A673 (cell line): ENCODE data around the gene SLC39A5. TPM values are rescaled to one million over a fixed set of nuclear protein-coding genes. Genes with fewer than 3 reads are reported as not detected.

Source experiments
- BruUV-seq: library from RNA; stranded (reverse); fragments of 400-500 nt; replicated peaks from 2 replicates; lab custom pipeline; 2021; lab: Mats Ljungman, UMichigan
- CTCF ChIA-PET: fragments of 300-600 bp; sonication (Branson Sonifier 250); formaldehyde crosslinking; loops from one replicate; lab custom pipeline; 2022; ENCODE audit warnings: antibody characterized with exemption; lab: Charles Lee
- POLR2A ChIA-PET: fragments of 300-600 bp; sonication (Branson Sonifier 250); formaldehyde crosslinking; loops from one replicate; lab custom pipeline; 2022; ENCODE audit warnings: antibody characterized with exemption; ENCODE audit not compliant: low non-redundant PET; lab: Charles Lee
- DNase-seq: peaks from one replicate; pipeline ENCODE4 v3.0.0-alpha.2; 2015; ENCODE audit warnings: low spot score
- H3K27ac ChIP-seq: fragments of 200-600 bp; sonication (generic); 2 replicates; pipeline ENCODE4 v1.5.1; 2016; ENCODE audit warnings: mixed run types, low read depth, mild to moderate bottlenecking, mixed read lengths, antibody characterized with exemption, low read length; ENCODE audit not compliant: poor library complexity, severe bottlenecking
- H3K27me3 ChIP-seq: fragments of 200-600 bp; sonication (generic); replicated peaks from 2 replicates; pipeline ENCODE4 v1.6.1; 2017; ENCODE audit warnings: mixed run types, low read depth, mild to moderate bottlenecking, mixed read lengths, antibody characterized with exemption, low read length; ENCODE audit not compliant: insufficient read depth, poor library complexity
- H3K36me3 ChIP-seq: fragments of 200-600 bp; sonication (generic); 2 replicates; pipeline ENCODE4 v1.6.1; 2016; ENCODE audit warnings: mixed run types, mild to moderate bottlenecking, mixed read lengths, antibody characterized with exemption, low read length; ENCODE audit not compliant: insufficient read depth, poor library complexity, severe bottlenecking
- H3K4me1 ChIP-seq: fragments of 200-600 bp; sonication (generic); 2 replicates; pipeline ENCODE4 v1.6.1; 2017; ENCODE audit warnings: mixed run types, mild to moderate bottlenecking, mixed read lengths, antibody characterized with exemption, low read length; ENCODE audit not compliant: insufficient read depth, poor library complexity, severe bottlenecking
- H3K4me3 ChIP-seq: fragments of 200-600 bp; sonication (generic); 2 replicates; pipeline ENCODE4 v1.5.1; 2016; ENCODE audit warnings: low read depth, mixed run types, mild to moderate bottlenecking, mixed read lengths, low read length; ENCODE audit not compliant: poor library complexity, severe bottlenecking
- H3K9me3 ChIP-seq: fragments of 200-600 bp; sonication (generic); 2 replicates; pipeline ENCODE4 v1.6.1; 2016; ENCODE audit warnings: mixed run types, low read depth, mild to moderate bottlenecking, mixed read lengths, antibody characterized with exemption, low read length; ENCODE audit not compliant: poor library complexity, severe bottlenecking
- EZH2 ChIP-seq: fragments of 200-600 bp; sonication (generic); IDR thresholded peaks from 2 replicates; pipeline ENCODE4 v1.6.1; 2017; ENCODE audit warnings: borderline replicate concordance, low read depth, mild to moderate bottlenecking, mixed read lengths, antibody characterized with exemption, low read length; ENCODE audit not compliant: poor library complexity, severe bottlenecking
- intact Hi-C: fragments of 100-400 bp; cut with micrococcal nuclease; formaldehyde crosslinking; loops from one replicate; pipeline ENCODE4 v1.10.0; 2022; ENCODE audit not compliant: unreplicated experiment
- total RNA-seq: library from RNA; stranded (reverse); gene quantifications from 2 replicates; pipeline ENCODE4 v1.2.3, GENCODE V29; 2021
- TF ChIP-seq, protein P1 (sequence below): fragments of 300-800, 200-600 bp; sonication (generic); conservative IDR thresholded peaks from 2 replicates; pipeline ENCODE4 v1.5.1; 2017; ENCODE audit warnings: low read depth, mild to moderate bottlenecking, antibody characterized with exemption, low read length, moderate library complexity, mixed read lengths

The SLC39A5 gene
- total RNA-seq, 1 experiment from 2014 or later, result not detected

DNA sequence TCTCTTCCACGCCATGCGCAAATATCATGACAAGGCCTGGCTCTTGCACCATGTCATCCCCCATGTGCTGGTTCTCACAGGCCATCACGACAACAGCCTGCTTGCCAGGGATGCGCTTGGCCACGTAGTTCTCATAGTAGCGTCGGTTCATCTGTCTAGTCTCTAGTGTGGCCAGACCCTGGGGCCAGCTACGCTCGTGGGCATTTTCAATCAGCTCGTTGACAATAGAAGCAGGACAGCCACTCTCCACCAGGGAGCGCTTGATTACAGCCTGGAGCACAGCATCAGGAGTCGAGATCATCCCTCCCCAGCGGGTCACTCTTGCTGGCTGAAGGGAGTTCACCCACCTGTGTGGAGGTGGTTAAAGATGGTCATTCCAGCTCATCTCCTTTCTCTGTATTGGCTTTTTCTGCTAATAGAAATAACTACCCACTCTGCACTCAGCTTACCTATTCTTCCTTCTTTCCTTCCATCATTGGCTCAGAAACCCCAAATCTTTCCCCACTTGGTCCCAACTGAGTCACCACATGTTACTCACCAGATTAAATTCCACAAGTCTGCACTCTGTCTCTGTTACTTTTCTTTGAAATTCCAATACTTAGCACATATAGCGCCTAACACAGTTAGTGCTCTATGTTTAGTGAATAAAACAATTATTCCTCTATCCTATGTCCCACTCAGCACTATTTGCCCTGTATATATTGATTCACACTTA is 23.2 kb upstream of the SLC39A5 start:
- Histone ChIP-seq H3K36me3 (peaks cover 44% of the 10 kb centered on the region), H3K9me3 (no peaks in the 10 kb centered on the region), H3K4me3 (no peak overlapping the region), H3K4me1 (peaks cover 5% of the 10 kb centered on the region), H3K27me3 (no peaks in the 10 kb centered on the region), H3K27ac (no peak overlapping the region)
- TF ChIP-seq, protein P1, sequence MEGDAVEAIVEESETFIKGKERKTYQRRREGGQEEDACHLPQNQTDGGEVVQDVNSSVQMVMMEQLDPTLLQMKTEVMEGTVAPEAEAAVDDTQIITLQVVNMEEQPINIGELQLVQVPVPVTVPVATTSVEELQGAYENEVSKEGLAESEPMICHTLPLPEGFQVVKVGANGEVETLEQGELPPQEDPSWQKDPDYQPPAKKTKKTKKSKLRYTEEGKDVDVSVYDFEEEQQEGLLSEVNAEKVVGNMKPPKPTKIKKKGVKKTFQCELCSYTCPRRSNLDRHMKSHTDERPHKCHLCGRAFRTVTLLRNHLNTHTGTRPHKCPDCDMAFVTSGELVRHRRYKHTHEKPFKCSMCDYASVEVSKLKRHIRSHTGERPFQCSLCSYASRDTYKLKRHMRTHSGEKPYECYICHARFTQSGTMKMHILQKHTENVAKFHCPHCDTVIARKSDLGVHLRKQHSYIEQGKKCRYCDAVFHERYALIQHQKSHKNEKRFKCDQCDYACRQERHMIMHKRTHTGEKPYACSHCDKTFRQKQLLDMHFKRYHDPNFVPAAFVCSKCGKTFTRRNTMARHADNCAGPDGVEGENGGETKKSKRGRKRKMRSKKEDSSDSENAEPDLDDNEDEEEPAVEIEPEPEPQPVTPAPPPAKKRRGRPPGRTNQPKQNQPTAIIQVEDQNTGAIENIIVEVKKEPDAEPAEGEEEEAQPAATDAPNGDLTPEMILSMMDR, result peak; percentile 72
- TF ChIP-seq EZH2, result no peak
- peak; percentile 56 for DNase-seq
- intact Hi-C loops, result no loop called here
- CTCF ChIA-PET, result interaction anchor here (0.6 to 2.8 kb wide), 4 partner anchors 15 to 258 kb away, joined by 3 to 17 read pairs (median 8); partner anchors contain the start of genes RNF41 and SMARCC2
- BruUV-seq, result no TSS peak
- POLR2A ChIA-PET, result interaction anchor here (0.6 kb wide), 1 partner anchor 15 kb away, joined by 3 read pairs; the partner anchor contains the start of gene RNF41

DNA sequence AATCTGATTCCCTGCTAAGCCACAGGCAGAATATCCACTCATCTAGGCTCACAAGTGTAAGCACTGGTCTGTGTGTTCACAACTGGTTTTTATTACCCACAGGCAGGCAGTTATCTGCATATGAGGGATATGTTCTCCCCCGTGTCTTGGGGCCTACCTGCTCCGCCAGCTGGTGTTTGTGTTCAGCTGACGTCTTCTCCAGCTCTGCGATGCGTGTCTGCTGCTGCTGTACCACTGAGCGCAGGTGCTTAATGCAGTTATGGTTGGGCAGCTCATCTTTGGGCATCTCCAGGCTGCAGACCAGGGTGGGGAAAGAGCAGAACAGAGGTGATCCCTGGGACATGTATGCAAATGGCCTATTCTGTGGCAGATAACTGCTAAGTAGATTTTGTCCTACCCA is 21.8 kb upstream of the SLC39A5 start:
- Histone ChIP-seq H3K27ac (no peak overlapping the region), H3K4me1 (no peaks in the 10 kb centered on the region), H3K4me3 (no peak overlapping the region), H3K27me3 (no peaks in the 10 kb centered on the region), H3K36me3 (peaks cover 56% of the 10 kb centered on the region), H3K9me3 (no peaks in the 10 kb centered on the region)
- ChIA-PET POLR2A (no interaction called here), CTCF (interaction anchor here (2.8 kb wide), 1 partner anchor 14 kb away, joined by 17 read pairs; the partner anchor contains the start of gene RNF41)
- DNase-seq, result no peak
- no peak for TF ChIP-seq EZH2
- TF ChIP-seq, protein P1, result no peak
- intact Hi-C loops, result no loop called here
- BruUV-seq, result no TSS peak

DNA sequence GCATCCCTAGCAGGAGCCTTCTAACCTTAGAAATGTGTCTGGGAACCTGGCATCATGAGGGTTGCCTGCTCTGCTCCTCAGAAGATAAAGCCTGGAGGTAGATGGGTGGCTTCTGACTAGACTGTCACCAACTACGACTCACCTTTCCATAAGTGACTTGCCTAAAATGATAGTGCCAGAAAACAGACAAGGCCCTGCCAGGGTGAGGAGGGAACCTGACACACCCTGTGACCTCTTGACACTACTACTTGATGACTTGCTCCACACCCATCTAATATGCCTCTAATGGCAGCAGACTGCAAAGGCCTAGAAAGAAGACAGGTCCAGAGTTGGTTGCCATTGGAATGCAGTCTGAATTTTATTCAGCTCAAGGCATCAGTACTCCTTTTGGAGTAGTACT is 17.5 kb upstream of the SLC39A5 start:
- Histone ChIP-seq H3K27me3 (no peaks in the 10 kb centered on the region), H3K9me3 (no peaks in the 10 kb centered on the region), H3K27ac (no peak overlapping the region), H3K36me3 (peaks cover 59% of the 10 kb centered on the region), H3K4me3 (no peak overlapping the region), H3K4me1 (no peaks in the 10 kb centered on the region)
- TF ChIP-seq, protein P1, result no peak
- TF ChIP-seq EZH2, result no peak
- DNase-seq, result no peak
- POLR2A ChIA-PET, result no interaction called here
- CTCF ChIA-PET, result no interaction called here
- BruUV-seq, result no TSS peak
- intact Hi-C loops, result no loop called here
